NCI-H1092 (cell line): ENCODE data around the gene NCKAP5.

Experiments
- DNase-seq: peaks from one replicate; lab custom pipeline; 2025; lab: John Stamatoyannopoulos, UW

The NCKAP5 gene

GRCh38 chr2:132664096-132664495 lies 904.2 kb downstream of the NCKAP5 start:
- no peak for DNase-seq

GRCh38 chr2:132662732-132663131 lies 905.5 kb downstream of the NCKAP5 start:
- DNase-seq: no peak

- no peak for DNase-seq
Measured at GRCh38 chr2:132659331-132659730, 908.9 kb downstream of the NCKAP5 start.

- no peak for DNase-seq
Measured at GRCh38 chr2:132656266-132656975, 911.8 kb downstream of the NCKAP5 start.

- DNase-seq: no peak
Measured at GRCh38 chr2:132654968-132655367, 913.3 kb downstream of the NCKAP5 start.

- no peak for DNase-seq
Measured at GRCh38 chr2:132654335-132654734, 913.9 kb downstream of the NCKAP5 start.

- no peak for DNase-seq
Measured at GRCh38 chr2:132652474-132652873, 915.8 kb downstream of the NCKAP5 start.

- no peak for DNase-seq
Measured at GRCh38 chr2:132651115-132652045, 916.9 kb downstream of the NCKAP5 start.

GRCh38 chr2:132646540-132647108 lies 921.6 kb downstream of the NCKAP5 start:
- DNase-seq: no peak

GRCh38 chr2:132645722-132646539 lies 922.3 kb downstream of the NCKAP5 start:
- DNase-seq: no peak

- no peak for DNase-seq
Measured at GRCh38 chr2:132645176-132645575, 923.1 kb downstream of the NCKAP5 start.

GRCh38 chr2:132642415-132642814 lies 925.8 kb downstream of the NCKAP5 start:
- no peak for DNase-seq

GRCh38 chr2:132641819-132642218 lies 926.4 kb downstream of the NCKAP5 start:
- no peak for DNase-seq

GRCh38 chr2:132640116-132640515 lies 928.1 kb downstream of the NCKAP5 start:
- DNase-seq: no peak

- DNase-seq: no peak
Measured at GRCh38 chr2:132638313-132639040, 929.8 kb downstream of the NCKAP5 start.

- no peak for DNase-seq
Measured at GRCh38 chr2:132636346-132636745, 931.9 kb downstream of the NCKAP5 start.

GRCh38 chr2:132633635-132634034 lies 934.6 kb downstream of the NCKAP5 start:
- no peak for DNase-seq

GRCh38 chr2:132632000-132632649 lies 936.1 kb downstream of the NCKAP5 start:
- DNase-seq: no peak

- DNase-seq: no peak
Measured at GRCh38 chr2:132627536-132627935, 940.7 kb downstream of the NCKAP5 start.

- DNase-seq: no peak
Measured at GRCh38 chr2:132623096-132623839, 945.0 kb downstream of the NCKAP5 start.
